SH-SY5Y (cell line): ENCODE measurements around the gene EREG.

ENCODE experiments used
- GATA2 ChIP-seq: IDR thresholded peaks from 2 replicates; pipeline ENCODE4 v1.6.1; 2011; ENCODE audit warnings: mild to moderate bottlenecking, low read depth, low read length
- GATA3 ChIP-seq: IDR thresholded peaks from 2 replicates; pipeline ENCODE4 v1.6.1; 2011; ENCODE audit warnings: low read depth, mild to moderate bottlenecking, low read length, moderate library complexity

- no peak for TF ChIP-seq GATA2
- no peak for TF ChIP-seq GATA3
Observed at GRCh38 chr4:74368596-74368995, 3.7 kb downstream of the EREG start.
